ENCODE measurements around the gene DNASE1L1.

DNASE1L1 gene

DNA sequence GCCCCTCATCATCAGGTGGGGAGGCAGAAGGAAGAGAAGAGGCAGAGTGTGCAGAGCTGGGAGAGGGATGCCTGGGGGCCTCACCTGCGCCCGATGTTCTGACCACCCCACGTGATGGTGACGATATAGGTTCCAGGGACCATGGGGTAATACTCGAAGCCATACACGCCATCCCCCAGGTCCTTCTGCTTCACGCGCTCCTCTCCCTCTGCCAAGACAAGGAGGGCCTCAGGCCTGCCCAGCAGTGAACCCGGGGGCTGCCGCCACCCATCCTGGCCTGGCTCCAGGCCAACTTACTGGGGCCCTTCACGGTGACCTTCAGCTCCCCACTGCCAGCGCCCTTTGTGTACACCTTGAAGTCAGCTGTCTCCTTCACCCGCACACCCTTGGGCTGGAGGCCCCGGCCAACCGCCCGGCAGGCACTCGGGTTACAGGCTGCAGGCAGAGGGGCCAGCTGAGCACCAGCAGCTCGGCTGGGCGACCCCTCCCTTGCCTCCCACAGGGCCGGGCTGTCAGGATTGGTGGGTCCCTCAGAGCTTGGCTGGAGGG lies 43.9 kb downstream of the DNASE1L1 start:
- TF ChIP-seq CREB1 (IDR thresholded peaks at IDR 0.05; ENCODE audit: low read depth): no peak
- no peak for TF ChIP-seq EGR1 (IDR thresholded peaks at IDR 0.05)
- TF ChIP-seq, protein P1, sequence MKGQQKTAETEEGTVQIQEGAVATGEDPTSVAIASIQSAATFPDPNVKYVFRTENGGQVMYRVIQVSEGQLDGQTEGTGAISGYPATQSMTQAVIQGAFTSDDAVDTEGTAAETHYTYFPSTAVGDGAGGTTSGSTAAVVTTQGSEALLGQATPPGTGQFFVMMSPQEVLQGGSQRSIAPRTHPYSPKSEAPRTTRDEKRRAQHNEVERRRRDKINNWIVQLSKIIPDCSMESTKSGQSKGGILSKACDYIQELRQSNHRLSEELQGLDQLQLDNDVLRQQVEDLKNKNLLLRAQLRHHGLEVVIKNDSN (IDR thresholded peaks at IDR 0.05): no peak

DNA sequence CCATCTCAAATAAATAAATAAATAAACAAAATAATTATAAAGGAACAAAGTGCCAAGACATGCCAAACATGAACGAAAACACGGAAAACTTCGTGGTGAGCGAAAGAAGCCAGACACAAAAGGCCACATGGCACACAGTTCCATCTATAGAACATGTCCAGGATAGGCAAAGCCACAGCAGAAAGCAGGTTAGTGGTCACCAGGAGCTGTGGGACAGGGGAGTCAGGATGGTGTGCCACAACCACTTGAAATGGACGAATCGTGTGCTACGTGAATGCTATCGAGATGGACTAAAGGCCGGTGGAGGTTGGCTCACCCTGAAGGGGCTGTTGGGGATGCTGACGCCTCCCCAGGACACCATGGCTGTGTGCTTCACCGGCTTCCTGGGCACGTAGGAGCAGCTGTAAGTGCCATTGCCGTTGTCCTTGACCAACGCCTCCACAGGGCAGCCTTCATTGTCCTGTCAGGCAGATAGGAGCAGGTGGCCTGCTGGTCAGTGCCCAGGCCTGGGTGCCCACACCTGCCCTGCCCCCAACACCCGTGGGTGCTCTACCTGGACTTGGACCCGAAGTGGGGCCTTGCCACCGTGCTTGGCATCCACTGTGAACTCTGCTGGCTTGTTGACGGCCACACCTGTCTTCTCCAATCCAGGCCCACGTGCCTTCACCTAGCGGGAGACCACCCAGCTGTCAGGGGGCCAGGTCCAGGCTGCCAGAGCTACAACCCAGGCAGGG lies 45.2 kb downstream of the DNASE1L1 start:
- TF ChIP-seq EGR1 (IDR thresholded peaks at IDR 0.05) (no peak), NFIC (IDR thresholded peaks at IDR 0.05) (no peak), REST (IDR thresholded peaks at IDR 0.05; ENCODE audit: low read depth) (no peak)

GRCh38 chrX:154362085-154362742 lies 46.8 kb downstream of the DNASE1L1 start:
- TF ChIP-seq NFIC (IDR thresholded peaks at IDR 0.05): no peak

DNA sequence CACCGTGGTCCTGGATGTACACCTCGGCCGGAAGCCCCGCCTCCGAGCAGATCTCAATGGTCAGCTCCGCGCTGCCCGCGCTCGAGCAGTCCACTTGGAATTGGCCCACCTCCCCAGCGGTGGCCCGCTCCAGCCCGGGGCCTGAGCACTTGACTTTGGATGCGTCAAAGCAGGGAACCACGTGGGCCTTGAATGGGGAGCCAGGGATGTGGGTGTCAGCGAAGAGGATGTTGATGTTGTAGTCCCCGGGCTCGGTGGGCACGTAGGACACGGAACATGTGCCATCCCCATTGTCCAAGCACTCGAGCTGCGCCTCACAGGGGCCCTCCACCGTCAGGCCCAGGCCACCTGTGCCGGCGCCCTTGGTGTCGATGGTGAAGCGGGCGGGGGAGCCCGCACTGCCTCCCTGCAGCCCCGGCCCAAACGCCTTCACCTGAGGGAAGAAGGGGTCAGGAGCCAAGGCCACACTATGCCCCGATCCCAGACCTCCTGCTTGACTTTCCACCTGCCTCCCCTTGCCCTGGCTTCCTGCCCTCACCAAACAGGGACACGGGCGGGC lies 48.8 kb downstream of the DNASE1L1 start:
- TF ChIP-seq FOXM1 (IDR thresholded peaks at IDR 0.05; ENCODE audit: borderline replicate concordance, low read depth) (no peak), ZBTB7A (IDR thresholded peaks at IDR 0.05; ENCODE audit: low read depth) (no peak), RAD21 (IDR thresholded peaks at IDR 0.05; ENCODE audit: low read depth) (no peak), EGR1 (IDR thresholded peaks at IDR 0.05) (no peak), TEAD4 (IDR thresholded peaks at IDR 0.05) (no peak), TCF12 (IDR thresholded peaks at IDR 0.05; ENCODE audit: low read depth) (no peak), CEBPB (IDR thresholded peaks at IDR 0.05) (no peak), NFIC (IDR thresholded peaks at IDR 0.05) (no peak), MAX (IDR thresholded peaks at IDR 0.05) (no peak)
- TF ChIP-seq, protein P1 (IDR thresholded peaks at IDR 0.05): no peak

GRCh38 chrX:154359362-154360154 lies 49.5 kb downstream of the DNASE1L1 start:
- no peak for TF ChIP-seq TAF1 (IDR thresholded peaks at IDR 0.05; ENCODE audit: low read depth)
- TF ChIP-seq, protein P1 (IDR thresholded peaks at IDR 0.05): no peak
- no peak for TF ChIP-seq EGR1 (IDR thresholded peaks at IDR 0.05)
- TF ChIP-seq CEBPB (IDR thresholded peaks at IDR 0.05): no peak
- no peak for TF ChIP-seq EP300 (IDR thresholded peaks at IDR 0.05; ENCODE audit: borderline replicate concordance)
- TF ChIP-seq NFIC (IDR thresholded peaks at IDR 0.05): no peak
- no peak for TF ChIP-seq CREB1 (IDR thresholded peaks at IDR 0.05; ENCODE audit: low read depth)
- TF ChIP-seq TCF12 (IDR thresholded peaks at IDR 0.05; ENCODE audit: low read depth): no peak
- TF ChIP-seq RAD21 (IDR thresholded peaks at IDR 0.05; ENCODE audit: low read depth): no peak
- no peak for TF ChIP-seq TEAD4 (IDR thresholded peaks at IDR 0.05)
- no peak for TF ChIP-seq YY1 (IDR thresholded peaks at IDR 0.05; ENCODE audit: low read depth)
- no peak for TF ChIP-seq REST (IDR thresholded peaks at IDR 0.05; ENCODE audit: low read depth)
- no peak for TF ChIP-seq ZBTB7A (IDR thresholded peaks at IDR 0.05; ENCODE audit: low read depth)
- TF ChIP-seq MAX (IDR thresholded peaks at IDR 0.05): no peak
- no peak for TF ChIP-seq FOXM1 (IDR thresholded peaks at IDR 0.05; ENCODE audit: borderline replicate concordance, low read depth)

Measured in Ishikawa (cell line).